Left lung (tissue), 10 donors: ENCODE results near the gene MAP3K12. TPM values are rescaled to one million over a fixed set of nuclear protein-coding genes. Genes with fewer than 3 reads are reported as not detected.

Source experiments
- ATAC-seq: fragments of 200-7000 bp; cut with Tn5 transposase; one replicate; pipeline ENCODE4 v1.9.1; 2020; ENCODE audit warnings: moderate library complexity
- DNase-seq, 4 donors: peaks; one replicate each; pipeline ENCODE4 v3.0.0-alpha.2; 2013 to 2020
- H3K27ac ChIP-seq, 2 donors: fragments of 200-600 bp; sonication (generic) in 1 of 2; one replicate each; pipeline versions ENCODE4 v1.5.0 to v1.8.0; 2020 to 2021
- H3K27me3 ChIP-seq, 2 donors: fragments of 200-600 bp; sonication (generic) in 1 of 2; one replicate each; pipeline versions ENCODE4 v1.5.0 to v1.8.0; 2020 to 2021
- H3K36me3 ChIP-seq, 2 donors: fragments of 200-600 bp; sonication (generic) in 1 of 2; one replicate each; pipeline versions ENCODE4 v1.5.0 to v1.8.0; 2020 to 2021
- H3K4me1 ChIP-seq, 2 donors: fragments of 200-600 bp; one replicate each; pipeline ENCODE4 v1.8.0; 2021
- H3K4me3 ChIP-seq, 2 donors: fragments of 200-600 bp; sonication (generic) in 1 of 2; one replicate each; pipeline versions ENCODE4 v1.5.0 to v1.8.0; 2020 to 2021; ENCODE audit warnings: mild to moderate bottlenecking in 1 of 2
- H3K9me3 ChIP-seq, 2 donors: fragments of 200-600 bp; sonication (generic) in 1 of 2; one replicate each; pipeline versions ENCODE4 v1.5.0 to v1.8.0; 2020 to 2021
- intact Hi-C, 2 donors: fragments of 100-400 bp; cut with DNase I; formaldehyde crosslinking; loops; one replicate each; pipeline versions ENCODE4 v1.11.2 to v1.14.2; 2022
- polyA plus RNA-seq, 6 donors: library from polyadenylated mRNA; unstranded; fragments of 120-200 nt; gene quantifications; one replicate each; pipeline ENCODE4 v1.2.1, GENCODE V29; 2013; ENCODE audit not compliant: insufficient read length in 6 of 6
- total RNA-seq, 2 donors: library from RNA; stranded (reverse); fragmentation: NEBNext Ultra II Directional; extraction: Animal tissue kit (Norgen Biotek cat#: 25700); gene quantifications; one replicate each; pipeline ENCODE4 v1.2.1, GENCODE V29; 2021
- TF ChIP-seq, protein P1 (sequence below), 2 donors: fragments of 200-600 bp; sonication (generic) in 1 of 2; IDR thresholded peaks; one replicate each; pipeline versions ENCODE4 v1.5.0 to v1.8.0; 2021; ENCODE audit warnings: antibody characterized with exemption in 2 of 2
- donor health status: DM: no; HTN: yes; CAD: no.
- donor health status: DM: no; HTN: no; CAD: no.

Gene MAP3K12
- total and polyA plus RNA-seq, 8 donors: 19.9 to 38.0 (median 31.1) TPM

DNA sequence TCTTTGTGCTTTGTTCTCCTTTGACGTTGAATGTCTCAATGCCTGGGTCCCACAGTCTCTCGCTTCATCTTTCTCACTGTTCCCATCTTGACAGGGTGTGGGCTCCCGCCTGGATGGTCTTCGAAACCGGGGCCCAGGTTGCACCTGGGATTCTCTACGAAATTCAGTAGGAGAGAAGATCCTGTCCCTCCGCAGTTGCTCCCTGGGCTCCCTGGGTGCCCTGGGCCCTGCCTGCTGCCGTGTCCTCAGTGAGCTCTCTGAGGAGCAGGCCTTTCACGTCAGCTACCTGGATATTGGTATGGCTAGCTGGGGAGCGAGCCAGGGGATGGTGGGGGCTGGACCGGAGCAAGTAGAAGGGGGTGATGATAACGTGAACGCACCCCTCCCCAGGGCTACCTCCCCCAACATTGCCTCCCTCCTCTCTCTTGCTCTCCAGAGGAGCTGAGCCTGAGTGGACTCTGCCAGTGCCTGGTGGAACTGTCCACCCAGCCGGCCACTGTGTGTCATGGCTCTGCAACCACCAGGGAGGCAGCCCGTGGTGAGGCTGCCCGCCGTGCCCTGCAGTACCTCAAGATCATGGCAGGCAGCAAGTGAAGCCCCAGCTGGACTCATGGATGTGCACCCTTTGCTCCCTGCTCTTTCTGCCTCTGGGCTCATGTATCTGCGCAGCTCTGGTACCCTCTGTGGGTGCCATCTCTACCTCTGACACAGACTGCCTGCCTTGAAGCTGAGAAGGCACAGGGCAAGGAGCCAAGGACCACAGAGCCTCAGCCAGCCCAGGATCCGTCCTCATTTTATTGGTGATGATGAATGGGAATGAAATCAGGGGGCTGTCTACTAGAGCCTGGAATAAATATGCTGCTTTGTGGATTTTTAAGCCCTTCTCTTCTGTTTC, 6.5 kb upstream of the MAP3K12 start:
- H3K36me3 ChIP-seq: peaks cover 0 to 53% of the 10 kb centered on the region in 2 donors
- H3K27ac ChIP-seq: peak overlapping the region in 1 of 2 donors; percentile 13
- ATAC-seq (no peak), DNase-seq (no peak)
- intact Hi-C loops: loop anchor here in 1 of 2 donors (10.0 kb wide), 1 partner anchor 181 kb away; the partner anchor contains the start of gene AAAS
- H3K9me3 ChIP-seq: no peaks in the 10 kb centered on the region
- H3K4me3 ChIP-seq: no peak overlapping the region
- peaks cover 20 to 36% of the 10 kb centered on the region in 2 donors for H3K4me1 ChIP-seq
- no peaks in the 10 kb centered on the region for H3K27me3 ChIP-seq
- TF ChIP-seq, protein P1, sequence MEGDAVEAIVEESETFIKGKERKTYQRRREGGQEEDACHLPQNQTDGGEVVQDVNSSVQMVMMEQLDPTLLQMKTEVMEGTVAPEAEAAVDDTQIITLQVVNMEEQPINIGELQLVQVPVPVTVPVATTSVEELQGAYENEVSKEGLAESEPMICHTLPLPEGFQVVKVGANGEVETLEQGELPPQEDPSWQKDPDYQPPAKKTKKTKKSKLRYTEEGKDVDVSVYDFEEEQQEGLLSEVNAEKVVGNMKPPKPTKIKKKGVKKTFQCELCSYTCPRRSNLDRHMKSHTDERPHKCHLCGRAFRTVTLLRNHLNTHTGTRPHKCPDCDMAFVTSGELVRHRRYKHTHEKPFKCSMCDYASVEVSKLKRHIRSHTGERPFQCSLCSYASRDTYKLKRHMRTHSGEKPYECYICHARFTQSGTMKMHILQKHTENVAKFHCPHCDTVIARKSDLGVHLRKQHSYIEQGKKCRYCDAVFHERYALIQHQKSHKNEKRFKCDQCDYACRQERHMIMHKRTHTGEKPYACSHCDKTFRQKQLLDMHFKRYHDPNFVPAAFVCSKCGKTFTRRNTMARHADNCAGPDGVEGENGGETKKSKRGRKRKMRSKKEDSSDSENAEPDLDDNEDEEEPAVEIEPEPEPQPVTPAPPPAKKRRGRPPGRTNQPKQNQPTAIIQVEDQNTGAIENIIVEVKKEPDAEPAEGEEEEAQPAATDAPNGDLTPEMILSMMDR (IDR thresholded peaks at IDR 0.05): no peak

DNA sequence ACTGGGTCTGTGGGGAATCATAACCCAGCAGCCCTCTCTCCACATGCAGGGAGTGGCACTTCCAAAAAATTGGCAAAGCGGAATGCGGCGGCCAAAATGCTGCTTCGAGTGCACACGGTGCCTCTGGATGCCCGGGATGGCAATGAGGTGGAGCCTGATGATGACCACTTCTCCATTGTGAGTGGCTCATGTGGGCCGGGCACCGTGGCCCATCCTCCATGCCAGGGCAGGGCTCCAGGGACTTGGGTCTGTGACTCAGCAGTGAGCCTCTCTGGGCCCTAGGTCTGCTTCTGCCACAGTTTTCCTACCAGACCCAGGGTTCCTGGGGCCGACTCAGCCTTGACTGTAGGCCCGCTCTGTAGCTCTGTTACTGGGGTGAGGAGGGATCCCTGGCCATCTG, 5.8 kb upstream of the MAP3K12 start:
- ATAC-seq: no peak
- DNase-seq: no peak
- TF ChIP-seq, protein P1 (IDR thresholded peaks at IDR 0.05): no peak
- Histone ChIP-seq H3K4me1 (peaks cover 20 to 39% of the 10 kb centered on the region in 2 donors), H3K4me3 (no peak overlapping the region), H3K27ac (peak overlapping the region in 1 of 2 donors; percentile 13), H3K36me3 (peaks cover 0 to 46% of the 10 kb centered on the region in 2 donors), H3K27me3 (no peaks in the 10 kb centered on the region), H3K9me3 (no peaks in the 10 kb centered on the region)
- intact Hi-C loops: loop anchor here in 1 of 2 donors (10.0 kb wide), 1 partner anchor 180 kb away; the partner anchor contains the start of gene AAAS

DNA sequence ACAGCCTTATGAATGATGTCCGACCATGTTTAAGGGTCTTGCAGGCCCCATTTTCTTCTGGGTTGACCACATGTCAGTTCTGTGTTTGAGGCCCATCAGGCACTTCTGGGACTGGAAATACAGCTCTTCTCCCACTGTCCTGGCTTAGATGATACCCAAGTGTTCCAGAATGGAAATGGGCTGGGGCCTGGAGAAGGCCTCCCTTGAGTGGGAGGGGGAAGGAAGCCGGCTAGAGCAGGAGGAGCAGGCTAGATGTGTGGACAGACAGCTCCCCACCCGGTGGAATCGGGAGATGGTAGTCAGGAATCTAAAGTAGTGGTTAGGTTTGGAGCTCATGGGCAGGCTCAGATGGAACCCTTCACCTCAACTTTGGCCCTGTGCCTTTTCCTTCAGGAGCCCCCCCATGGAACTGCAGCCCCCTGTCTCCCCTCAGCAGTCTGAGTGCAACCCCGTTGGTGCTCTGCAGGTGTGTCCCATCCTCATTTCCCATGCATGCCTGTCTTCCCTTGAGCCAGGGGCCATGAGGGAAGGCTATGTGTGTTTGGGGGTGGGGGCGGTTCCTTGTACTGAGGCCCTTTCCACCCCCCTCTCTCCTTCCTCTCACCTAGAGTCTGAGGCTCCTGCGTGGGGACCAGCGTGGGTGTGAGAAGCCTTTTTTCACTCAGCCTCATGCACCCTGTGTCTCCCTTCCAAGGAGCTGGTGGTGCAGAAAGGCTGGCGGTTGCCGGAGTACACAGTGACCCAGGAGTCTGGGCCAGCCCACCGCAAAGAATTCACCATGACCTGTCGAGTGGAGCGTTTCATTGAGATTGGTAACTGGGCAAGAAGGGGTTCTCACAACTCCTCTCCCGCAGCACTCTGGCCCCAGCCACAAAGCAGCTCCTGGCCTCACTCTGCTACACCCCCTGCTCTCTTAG, 5.0 kb upstream of the MAP3K12 start:
- TF ChIP-seq, protein P1 (IDR thresholded peaks at IDR 0.05): no peak
- DNase-seq (no peak), ATAC-seq (no peak)
- peaks cover 0 to 45% of the 10 kb centered on the region in 2 donors for H3K36me3 ChIP-seq
- peaks cover 20 to 45% of the 10 kb centered on the region in 2 donors for H3K4me1 ChIP-seq
- H3K9me3 ChIP-seq: no peaks in the 10 kb centered on the region
- H3K27ac ChIP-seq: no peak overlapping the region
- H3K4me3 ChIP-seq: no peak overlapping the region
- H3K27me3 ChIP-seq: no peaks in the 10 kb centered on the region
- intact Hi-C loops: loop anchor here in 1 of 2 donors (10.0 kb wide), 1 partner anchor 179 kb away; the partner anchor contains the start of gene AAAS

DNA sequence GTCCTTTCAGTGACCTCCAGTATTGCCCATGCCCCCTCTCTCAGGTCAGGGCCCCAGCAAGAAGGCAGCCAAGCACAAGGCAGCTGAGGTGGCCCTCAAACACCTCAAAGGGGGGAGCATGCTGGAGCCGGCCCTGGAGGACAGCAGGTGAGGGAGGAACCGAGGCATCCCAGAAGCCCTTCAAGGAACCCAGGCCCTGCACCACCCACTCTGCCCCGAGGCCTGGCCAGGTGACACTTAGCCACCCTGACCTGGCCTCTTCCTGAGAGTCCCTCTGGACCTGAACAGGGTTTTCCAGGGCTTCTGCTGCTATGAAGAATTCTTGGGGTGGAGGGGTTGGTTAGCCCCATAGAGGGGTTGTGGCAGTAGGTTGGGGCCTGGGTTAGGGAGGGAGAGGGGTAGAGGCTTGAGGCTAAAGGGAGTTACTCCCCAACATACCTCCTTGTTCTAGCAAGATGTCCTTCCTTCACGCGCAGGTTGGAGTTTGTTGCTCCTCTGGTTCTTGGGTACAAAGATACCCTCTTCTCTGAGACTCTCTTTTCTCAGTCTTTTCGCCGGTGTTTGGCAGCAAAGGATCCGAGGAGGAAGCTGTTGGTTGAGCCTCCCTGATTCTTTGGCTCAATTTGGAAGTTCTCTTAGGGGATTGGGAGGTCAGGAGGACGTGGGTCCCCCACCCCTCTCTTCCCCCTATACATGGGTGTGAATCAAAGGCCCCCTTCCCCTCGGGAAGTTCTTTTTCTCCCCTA, 3.9 kb upstream of the MAP3K12 start:
- peak overlapping the region; percentile 24 to 98 for H3K27ac ChIP-seq
- DNase-seq (no peak), ATAC-seq (no peak)
- peaks cover 0 to 42% of the 10 kb centered on the region in 2 donors for H3K36me3 ChIP-seq
- intact Hi-C loops: loop anchor here in 1 of 2 donors (10.0 kb wide), 1 partner anchor 178 kb away; the partner anchor contains the start of gene AAAS
- no peak overlapping the region for H3K4me3 ChIP-seq
- no peaks in the 10 kb centered on the region for H3K9me3 ChIP-seq
- peaks cover 14 to 41% of the 10 kb centered on the region in 2 donors for H3K4me1 ChIP-seq
- H3K27me3 ChIP-seq: no peaks in the 10 kb centered on the region
- TF ChIP-seq, protein P1 (IDR thresholded peaks at IDR 0.05): no peak
